ENCODE measurements around the gene NLRP14.

The NLRP14 gene

GRCh38 chr11:7019500-7020182, 638 bp upstream of the NLRP14 start:
- TF ChIP-seq, protein P1, sequence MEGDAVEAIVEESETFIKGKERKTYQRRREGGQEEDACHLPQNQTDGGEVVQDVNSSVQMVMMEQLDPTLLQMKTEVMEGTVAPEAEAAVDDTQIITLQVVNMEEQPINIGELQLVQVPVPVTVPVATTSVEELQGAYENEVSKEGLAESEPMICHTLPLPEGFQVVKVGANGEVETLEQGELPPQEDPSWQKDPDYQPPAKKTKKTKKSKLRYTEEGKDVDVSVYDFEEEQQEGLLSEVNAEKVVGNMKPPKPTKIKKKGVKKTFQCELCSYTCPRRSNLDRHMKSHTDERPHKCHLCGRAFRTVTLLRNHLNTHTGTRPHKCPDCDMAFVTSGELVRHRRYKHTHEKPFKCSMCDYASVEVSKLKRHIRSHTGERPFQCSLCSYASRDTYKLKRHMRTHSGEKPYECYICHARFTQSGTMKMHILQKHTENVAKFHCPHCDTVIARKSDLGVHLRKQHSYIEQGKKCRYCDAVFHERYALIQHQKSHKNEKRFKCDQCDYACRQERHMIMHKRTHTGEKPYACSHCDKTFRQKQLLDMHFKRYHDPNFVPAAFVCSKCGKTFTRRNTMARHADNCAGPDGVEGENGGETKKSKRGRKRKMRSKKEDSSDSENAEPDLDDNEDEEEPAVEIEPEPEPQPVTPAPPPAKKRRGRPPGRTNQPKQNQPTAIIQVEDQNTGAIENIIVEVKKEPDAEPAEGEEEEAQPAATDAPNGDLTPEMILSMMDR (IDR thresholded peaks at IDR 0.05; ENCODE audit: low read depth, low read length, missing control alignments) = no peak
- in situ Hi-C loops (cut with HindIII; ENCODE audit: low sequenced_read_pairs) = no loop called here
- peak; percentile 1 for DNase-seq (ENCODE audit: low read depth)
- H3K4me3 ChIP-seq (ENCODE audit: low read depth, low read length) = peak overlapping the region; percentile 74

DNA sequence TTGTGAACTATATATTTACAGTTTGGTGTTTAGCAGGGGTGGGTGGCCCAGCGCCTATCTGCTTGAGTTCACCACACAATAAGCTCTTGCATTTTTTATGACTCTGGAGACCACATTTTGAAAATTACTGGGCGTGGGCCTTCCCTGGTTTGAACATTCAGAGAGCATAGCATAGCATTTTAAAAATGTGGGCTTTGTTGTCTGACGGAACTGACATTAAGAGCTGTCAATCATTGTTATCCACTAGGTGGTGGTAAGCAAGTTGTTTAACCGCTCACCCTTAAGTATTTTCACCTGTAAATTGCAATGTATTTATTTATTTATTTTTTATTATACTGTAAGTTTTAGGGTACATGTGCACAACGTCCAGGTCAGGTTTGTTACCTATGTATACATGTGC, 1.0 kb downstream of the NLRP14 start:
- no peak for DNase-seq (ENCODE audit: low read depth)
- TF ChIP-seq, protein P1 (IDR thresholded peaks at IDR 0.05; ENCODE audit: low read depth, low read length, missing control alignments) = no peak
- no peak overlapping the region for H3K4me3 ChIP-seq (ENCODE audit: low read depth, low read length)
- in situ Hi-C loops (cut with HindIII; ENCODE audit: low sequenced_read_pairs) = no loop called here

GRCh38 chr11:7028141-7028540, 7.9 kb downstream of the NLRP14 start:
- H3K4me3 ChIP-seq (ENCODE audit: low read depth, low read length) = no peak overlapping the region
- no peak for DNase-seq (ENCODE audit: low read depth)
- in situ Hi-C loops (cut with HindIII; ENCODE audit: low sequenced_read_pairs) = no loop called here
- TF ChIP-seq, protein P1 (IDR thresholded peaks at IDR 0.05; ENCODE audit: low read depth, low read length, missing control alignments) = no peak

- in situ Hi-C loops (cut with HindIII; ENCODE audit: low sequenced_read_pairs) = no loop called here
- no peak overlapping the region for H3K4me3 ChIP-seq (ENCODE audit: low read depth, low read length)
- TF ChIP-seq, protein P1 (IDR thresholded peaks at IDR 0.05; ENCODE audit: low read depth, low read length, missing control alignments) = no peak
- DNase-seq (ENCODE audit: low read depth) = no peak
Observed at GRCh38 chr11:7030836-7031235, 10.6 kb downstream of the NLRP14 start.

DNA sequence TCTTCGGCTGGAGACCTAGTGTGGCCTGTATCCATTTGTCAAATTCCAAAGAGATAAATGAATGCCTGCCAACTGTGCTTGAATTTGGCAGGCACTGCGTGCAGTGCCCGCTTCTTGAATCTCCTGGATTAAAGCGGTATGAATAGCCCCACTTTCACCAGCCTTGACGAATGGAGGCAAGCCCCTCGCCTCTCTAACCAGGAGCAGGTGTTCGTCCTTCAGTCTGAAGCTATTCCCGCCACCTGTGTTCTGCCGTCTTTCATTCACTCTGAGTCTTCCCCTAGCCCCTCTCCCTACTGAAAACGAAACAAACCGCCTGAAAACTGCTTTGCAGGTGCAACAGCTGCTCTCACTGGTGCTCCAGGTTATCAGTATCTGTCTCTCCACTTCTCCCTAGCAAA, 11.2 kb downstream of the NLRP14 start:
- TF ChIP-seq, protein P1 (IDR thresholded peaks at IDR 0.05; ENCODE audit: low read depth, low read length, missing control alignments) = no peak
- DNase-seq (ENCODE audit: low read depth) = no peak
- in situ Hi-C loops (cut with HindIII; ENCODE audit: low sequenced_read_pairs) = no loop called here
- H3K4me3 ChIP-seq (ENCODE audit: low read depth, low read length) = no peak overlapping the region

DNA sequence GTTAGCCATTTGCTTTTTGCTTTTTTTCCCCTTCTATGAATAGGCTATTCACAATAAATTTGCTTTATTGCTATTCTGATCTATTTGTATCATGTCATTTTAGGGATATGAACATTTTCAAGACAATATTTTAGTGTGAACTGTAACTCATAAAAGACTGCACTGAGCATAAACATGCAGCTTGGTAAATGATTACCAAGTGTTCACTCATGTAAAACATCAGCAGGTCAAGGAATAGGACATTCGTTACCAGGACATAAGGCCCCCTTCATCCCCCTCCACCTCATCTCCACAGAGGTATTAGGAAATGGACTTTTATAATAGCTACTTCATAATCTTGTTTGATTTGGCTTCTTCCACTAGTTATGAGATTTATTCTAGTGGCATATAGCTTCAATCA, 12.4 kb downstream of the NLRP14 start:
- TF ChIP-seq, protein P1 (IDR thresholded peaks at IDR 0.05; ENCODE audit: low read depth, low read length, missing control alignments) = no peak
- in situ Hi-C loops (cut with HindIII; ENCODE audit: low sequenced_read_pairs) = no loop called here

More for the DNA sequence above, 12.4 kb downstream of the NLRP14 start:
- no peak for DNase-seq (ENCODE audit: low read depth)
- H3K4me3 ChIP-seq (ENCODE audit: low read depth, low read length) = no peak overlapping the region

Data from astrocyte of the cerebellum (primary cell).